H9 (cell line): ENCODE results near the gene NCBP2L. TPM values are rescaled to one million over a fixed set of nuclear protein-coding genes. Genes with fewer than 3 reads are reported as not detected.

Experiments used
- DNase-seq: peaks from one replicate; pipeline ENCODE4 v3.0.0-alpha.2; 2017
- H2AFZ ChIP-seq: one replicate; pipeline ENCODE4 v1.6.1; 2013; ENCODE audit warnings: mild to moderate bottlenecking, low read length, control low read depth, moderate library complexity
- H2AK5ac ChIP-seq: 2 replicates; pipeline ENCODE4 v1.6.1; 2013; ENCODE audit warnings: low read length, control low read depth, mixed read lengths; ENCODE audit not compliant: insufficient read length
- H2BK120ac ChIP-seq: one replicate; pipeline ENCODE4 v1.6.1; 2013; ENCODE audit warnings: low read depth, mild to moderate bottlenecking, low read length, control low read depth, inconsistent platforms; ENCODE audit not compliant: poor library complexity, severe bottlenecking
- H2BK12ac ChIP-seq: 2 replicates; pipeline ENCODE4 v1.6.1; 2013; ENCODE audit warnings: low read length, control low read depth, mixed read lengths, low read depth; ENCODE audit not compliant: insufficient read length
- H2BK15ac ChIP-seq: 2 replicates; pipeline ENCODE4 v1.6.1; 2013; ENCODE audit warnings: low read depth, low read length, control low read depth
- H2BK20ac ChIP-seq: one replicate; pipeline ENCODE4 v1.6.1; 2013; ENCODE audit warnings: low read depth, mild to moderate bottlenecking, low read length, control low read depth, inconsistent platforms; ENCODE audit not compliant: poor library complexity, severe bottlenecking
- H2BK5ac ChIP-seq: 2 replicates; pipeline ENCODE4 v1.6.1; 2013; ENCODE audit warnings: low read length, control low read depth, mixed read lengths; ENCODE audit not compliant: insufficient read length
- H3K14ac ChIP-seq: 2 replicates; pipeline ENCODE4 v1.6.1; 2013; ENCODE audit warnings: low read length, control low read depth; ENCODE audit not compliant: insufficient read depth
- H3K18ac ChIP-seq: 2 replicates; pipeline ENCODE4 v1.6.1; 2013; ENCODE audit warnings: low read depth, mild to moderate bottlenecking, mixed read lengths, low read length, control low read depth; ENCODE audit not compliant: insufficient read length
- H3K23ac ChIP-seq: 2 replicates; pipeline ENCODE4 v1.6.1; 2013; ENCODE audit warnings: low read length, control low read depth, mixed read lengths, low read depth; ENCODE audit not compliant: insufficient read length
- H3K23me2 ChIP-seq: 2 replicates; pipeline ENCODE4 v1.6.1; 2013; ENCODE audit warnings: low read depth, mild to moderate bottlenecking, mixed read lengths, low read length, control low read depth; ENCODE audit not compliant: insufficient read length, poor library complexity, severe bottlenecking
- H3K27ac ChIP-seq: 2 replicates; pipeline ENCODE4 v1.5.1; 2013; ENCODE audit warnings: low read length, control low read depth, mixed read lengths, low read depth; ENCODE audit not compliant: insufficient read length
- H3K27me3 ChIP-seq: 2 replicates; pipeline ENCODE4 v1.6.1; 2013; ENCODE audit warnings: low read length, control low read depth, inconsistent platforms; ENCODE audit not compliant: insufficient read depth
- H3K4ac ChIP-seq: 2 replicates; pipeline ENCODE4 v1.6.1; 2013; ENCODE audit warnings: low read depth, mild to moderate bottlenecking, control low read depth, inconsistent platforms, low read length, moderate library complexity
- H3K4me1 ChIP-seq: 2 replicates; pipeline ENCODE4 v1.6.1; 2013; ENCODE audit warnings: low read length, control low read depth, inconsistent platforms; ENCODE audit not compliant: insufficient read depth
- H3K4me2 ChIP-seq: 2 replicates; pipeline ENCODE4 v1.6.1; 2013; ENCODE audit warnings: low read length, control low read depth, mixed read lengths; ENCODE audit not compliant: insufficient read length, insufficient read depth
- H3K56ac ChIP-seq: 2 replicates; pipeline ENCODE4 v1.6.1; 2013; ENCODE audit warnings: low read depth, mild to moderate bottlenecking, mixed read lengths, low read length, control low read depth; ENCODE audit not compliant: insufficient read length
- H3K79me1 ChIP-seq: 2 replicates; pipeline ENCODE4 v1.6.1; 2013; ENCODE audit warnings: low read depth, mild to moderate bottlenecking, moderate library complexity, low read length, control low read depth, inconsistent platforms; ENCODE audit not compliant: insufficient read depth, poor library complexity, severe bottlenecking
- H3K79me2 ChIP-seq: 2 replicates; pipeline ENCODE4 v1.6.1; 2013; ENCODE audit warnings: low read length, control low read depth, inconsistent platforms; ENCODE audit not compliant: insufficient read depth
- H3K9ac ChIP-seq: 2 replicates; pipeline ENCODE4 v1.6.1; 2013; ENCODE audit warnings: low read length, control low read depth, mixed read lengths; ENCODE audit not compliant: insufficient read length; ENCODE audit errors: extremely low read depth
- H3K9me3 ChIP-seq: one replicate; pipeline ENCODE4 v1.6.1; 2013; ENCODE audit warnings: low read depth, low read length, inconsistent platforms; ENCODE audit not compliant: control insufficient read depth
- H3T11ph ChIP-seq: one replicate; pipeline ENCODE4 v1.6.1; 2013; ENCODE audit warnings: mild to moderate bottlenecking, low read length, control low read depth, inconsistent platforms
- H4K20me1 ChIP-seq: one replicate; pipeline ENCODE4 v1.6.1; 2013; ENCODE audit not compliant: control insufficient read depth, insufficient read length, insufficient read depth
- H4K5ac ChIP-seq: 2 replicates; pipeline ENCODE4 v1.6.1; 2013; ENCODE audit warnings: low read depth, mild to moderate bottlenecking, mixed read lengths, low read length, control low read depth; ENCODE audit not compliant: insufficient read length
- H4K8ac ChIP-seq: replicated peaks from 2 replicates; pipeline ENCODE4 v1.6.1; 2013; ENCODE audit warnings: low read length, control low read depth, mixed read lengths, low read depth; ENCODE audit not compliant: insufficient read length
- H4K91ac ChIP-seq: 2 replicates; pipeline ENCODE4 v1.6.1; 2013; ENCODE audit warnings: low read depth, mild to moderate bottlenecking, moderate library complexity, mixed read lengths, low read length, control low read depth; ENCODE audit not compliant: insufficient read length
- H3K27ac Mint-ChIP-seq, 3 experiments: 2 replicates in 2 of 3; 3 replicates in 1 of 3; pipeline ENCODE4 v1.8.0; 2020 to 2021; ENCODE audit warnings: mixed read lengths in 3 of 3, mild to moderate bottlenecking in 1 of 3, moderate library complexity in 1 of 3
- H3K27me3 Mint-ChIP-seq: 2 replicates; pipeline ENCODE4 v1.8.0; 2021; ENCODE audit warnings: low read depth, mild to moderate bottlenecking, moderate library complexity, mixed read lengths
- H3K36me3 Mint-ChIP-seq, 3 experiments: 2 replicates in 2 of 3; 3 replicates in 1 of 3; pipeline ENCODE4 v1.8.0; 2020 to 2021; ENCODE audit warnings: low read depth in 3 of 3, mixed read lengths in 3 of 3; ENCODE audit not compliant: insufficient read depth in 1 of 3
- H3K4me1 Mint-ChIP-seq, 2 experiments: 2 replicates each; pipeline ENCODE4 v1.8.0; 2020; ENCODE audit warnings: mixed read lengths in 2 of 2
- H3K4me3 Mint-ChIP-seq, 2 experiments: 2 replicates in 1 of 2; 3 replicates in 1 of 2; pipeline ENCODE4 v1.8.0; 2020 to 2021; ENCODE audit warnings: mild to moderate bottlenecking in 2 of 2, mixed read lengths in 2 of 2, moderate library complexity in 1 of 2
- H3K9me3 Mint-ChIP-seq, 2 experiments: 2 replicates in 1 of 2; 3 replicates in 1 of 2; pipeline ENCODE4 v1.8.0; 2020; ENCODE audit warnings: mild to moderate bottlenecking in 2 of 2, mixed read lengths in 2 of 2, moderate library complexity in 1 of 2
- CTCF ChIP-seq: fragments of 200-600 bp; sonication (generic); conservative IDR thresholded peaks from 3 replicates; pipeline ENCODE4 v1.8.0; 2021; ENCODE audit warnings: antibody characterized with exemption, mild to moderate bottlenecking
- WGBS: extraction: QIAGEN DNeasy Blood & Tissue Kit; methylation state at CpG from one replicate; pipeline ENCODE4 v1.1.7; 2013; ENCODE audit warnings: missing lambda C conversion rate, low lambda C conversion rate, mixed read lengths; ENCODE audit not compliant: insufficient read length; ENCODE audit errors: extremely low coverage; 5-methylcytosine and 5-hydroxymethylcytosine counted together
- total RNA-seq: library from RNA; stranded (reverse); gene quantifications from 2 replicates; pipeline ENCODE4 v1.2.1, GENCODE V29; 2021

Gene NCBP2L
- total RNA-seq, 1 experiment from 2014 or later = not detected

GRCh38 chrX:107827852-107828251 lies 50.3 kb downstream of the NCBP2L start:
- peaks cover 10% of the 10 kb centered on the region; the same call in 1 of the 2 replicates for H3K27me3 ChIP-seq
- no peak overlapping the region for H2AFZ ChIP-seq
- no peak overlapping the region for H3K4me3 Mint-ChIP-seq
- no peak overlapping the region for H2BK15ac ChIP-seq
- H3K14ac ChIP-seq = no peak overlapping the region
- no peak overlapping the region for H2BK5ac ChIP-seq
- H4K5ac ChIP-seq = no peak overlapping the region
- H4K91ac ChIP-seq = no peak overlapping the region
- no CpG with 5 or more reads among the region's 4 CpGs for WGBS
- no peak overlapping the region for H2BK12ac ChIP-seq
- no peak for TF ChIP-seq CTCF
- no peaks in the 10 kb centered on the region for H3K79me1 ChIP-seq
- no peak overlapping the region for H3K9ac ChIP-seq
- H2BK20ac ChIP-seq = no peak overlapping the region
- H3K56ac ChIP-seq = no peak overlapping the region
- no peak overlapping the region for H4K8ac ChIP-seq
- H3K18ac ChIP-seq = no peak overlapping the region
- H3K9me3 ChIP-seq = no peaks in the 10 kb centered on the region
- no peak for DNase-seq
- H3K36me3 Mint-ChIP-seq = no peaks in the 10 kb centered on the region; a peak in 1 of 7 replicates
- H4K20me1 ChIP-seq = no peaks in the 10 kb centered on the region
- no peak overlapping the region for H3K23ac ChIP-seq
- H3K79me2 ChIP-seq = no peaks in the 10 kb centered on the region
- no peak overlapping the region for H3K27ac ChIP-seq
- no peak overlapping the region; a peak in 1 of 7 replicates for H3K27ac Mint-ChIP-seq
- H3K4me2 ChIP-seq = no peak overlapping the region
- no peaks in the 10 kb centered on the region for H3K4me1 ChIP-seq
- no peak overlapping the region for H2BK120ac ChIP-seq
- no peak overlapping the region for H2AK5ac ChIP-seq
- H3T11ph ChIP-seq = no peak overlapping the region
- no peak overlapping the region for H3K4ac ChIP-seq
- peaks cover 0 to 41% of the 10 kb centered on the region in 2 experiments; a peak in 4 of 5 replicates for H3K9me3 Mint-ChIP-seq
- peaks cover 8% of the 10 kb centered on the region for H3K23me2 ChIP-seq
- H3K4me1 Mint-ChIP-seq = peaks cover 7 to 10% of the 10 kb centered on the region in 2 experiments; a peak in 2 of 4 replicates
- peaks cover 57% of the 10 kb centered on the region for H3K27me3 Mint-ChIP-seq
